CD4-positive, alpha-beta T cell treated with Interleukin-10 for 1 hour (primary cell): ENCODE results near the gene ATP10B.

Source experiments
- DNase-seq: peaks from one replicate; pipeline ENCODE4 v3.0.0-alpha.2; 2020

ATP10B gene

DNA sequence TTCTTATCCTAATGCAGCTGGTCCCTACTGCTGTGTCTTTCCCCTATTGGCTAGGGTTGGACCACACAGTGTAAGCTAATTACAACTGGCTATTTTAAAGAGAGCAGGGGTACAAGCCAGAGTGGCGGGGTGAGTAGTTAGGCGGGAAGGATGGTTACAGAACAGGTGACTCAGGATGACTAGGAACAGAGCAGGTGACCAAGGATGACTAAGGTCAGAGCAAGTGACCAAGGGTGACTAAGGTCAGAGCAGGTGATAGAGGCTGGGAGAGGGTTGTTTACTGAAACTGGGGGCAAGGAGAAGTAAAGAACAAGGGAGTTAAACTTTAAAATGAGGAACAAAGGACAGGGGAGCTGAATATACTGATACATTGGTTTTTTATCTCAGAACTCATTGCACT, 304.9 kb downstream of the ATP10B start:
- DNase-seq = no peak

DNA sequence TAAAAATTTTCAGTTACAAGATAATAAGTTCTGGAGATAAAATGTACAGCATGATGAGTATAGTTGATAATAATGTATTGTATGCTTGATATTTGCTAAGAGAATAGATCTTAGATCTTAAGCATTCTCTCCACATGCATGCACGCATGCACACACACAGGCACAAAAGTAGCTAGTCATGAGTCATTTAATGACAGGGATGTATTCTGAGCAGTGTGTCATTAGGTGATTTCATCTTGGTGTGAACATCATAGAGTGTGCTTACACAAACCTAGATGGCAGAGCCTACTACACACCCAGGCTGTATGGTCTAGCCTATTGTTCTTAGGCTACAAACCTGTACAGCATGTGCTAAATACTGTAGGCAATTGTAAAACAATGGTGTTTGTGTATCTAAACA, 306.2 kb downstream of the ATP10B start:
- no peak for DNase-seq

DNA sequence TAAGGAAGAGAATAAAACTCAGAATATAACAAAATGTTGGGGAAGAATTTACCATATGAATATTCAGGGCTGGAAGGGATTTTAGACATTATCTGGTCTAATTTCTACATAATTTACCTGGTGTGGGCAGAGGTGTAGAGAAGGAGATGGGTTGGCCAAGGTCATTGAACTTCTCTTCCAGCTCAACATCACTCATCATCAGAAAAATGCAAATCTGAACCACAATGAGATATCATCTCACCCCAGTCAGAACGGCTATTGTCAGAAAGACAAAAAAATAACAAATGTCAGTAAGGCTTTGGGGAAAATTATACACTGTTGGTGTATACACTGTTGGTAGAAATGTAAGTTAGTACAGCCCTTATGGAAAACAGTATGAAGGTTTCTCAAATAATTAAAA, 308.6 kb downstream of the ATP10B start:
- no peak for DNase-seq

DNA sequence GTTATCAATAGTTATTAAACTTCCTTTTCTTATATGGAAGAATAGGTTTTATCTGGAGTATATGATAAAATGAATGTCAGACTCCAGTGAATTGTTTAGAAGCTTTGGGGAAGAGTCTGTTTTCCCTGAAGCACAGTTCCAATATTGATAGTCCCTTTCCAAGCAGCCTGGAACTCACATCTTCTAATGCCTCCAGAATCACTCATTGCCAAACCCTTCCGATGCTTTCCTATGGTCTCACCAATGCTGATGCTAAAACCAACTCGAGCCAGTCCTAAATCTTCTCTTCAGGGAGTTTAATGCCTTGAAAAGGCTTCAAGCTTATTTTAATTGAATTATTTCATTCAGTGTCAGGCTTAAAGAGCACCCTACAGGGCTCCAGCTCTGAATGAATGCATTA, 309.2 kb downstream of the ATP10B start:
- DNase-seq = no peak

DNA sequence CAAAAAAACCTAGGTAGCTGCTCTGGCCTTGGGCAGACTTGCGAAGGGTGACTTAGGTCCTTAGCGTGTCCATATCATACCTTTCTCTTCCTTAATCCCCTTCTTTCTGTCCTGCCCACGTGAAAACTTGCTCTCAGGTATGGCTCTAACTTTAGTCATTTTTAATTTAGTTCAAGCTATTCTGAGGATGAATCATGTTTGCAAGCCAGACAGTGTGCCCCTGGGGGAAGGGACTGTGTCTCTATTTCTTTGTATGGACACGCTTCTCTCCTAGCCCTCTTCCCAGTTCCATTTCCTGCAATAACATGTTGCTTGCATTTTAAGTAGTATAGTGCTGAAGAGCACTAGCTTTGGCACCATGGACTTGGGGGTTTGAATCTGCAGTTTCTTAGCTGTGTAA, 309.7 kb downstream of the ATP10B start:
- no peak for DNase-seq

DNA sequence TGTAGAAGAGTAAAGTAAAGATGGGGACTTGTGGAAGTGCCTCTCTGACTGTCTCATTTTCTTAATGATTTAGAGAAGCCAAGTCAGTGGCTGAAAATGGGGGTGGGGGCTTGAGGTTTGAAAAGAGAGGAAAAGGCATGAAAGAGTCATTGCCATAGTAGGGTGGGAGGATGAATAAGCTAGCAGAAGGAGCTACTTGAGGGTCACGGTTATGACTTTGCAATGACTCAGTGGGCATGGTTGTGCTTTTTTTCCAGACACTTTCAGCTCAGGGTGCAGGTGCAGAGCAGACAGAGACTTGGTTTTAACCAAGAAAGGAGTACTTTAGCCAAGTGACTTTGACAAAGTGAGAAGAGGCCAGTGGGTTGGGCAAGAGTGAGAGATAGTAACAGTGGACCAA, 312.6 kb downstream of the ATP10B start:
- DNase-seq = no peak

DNA sequence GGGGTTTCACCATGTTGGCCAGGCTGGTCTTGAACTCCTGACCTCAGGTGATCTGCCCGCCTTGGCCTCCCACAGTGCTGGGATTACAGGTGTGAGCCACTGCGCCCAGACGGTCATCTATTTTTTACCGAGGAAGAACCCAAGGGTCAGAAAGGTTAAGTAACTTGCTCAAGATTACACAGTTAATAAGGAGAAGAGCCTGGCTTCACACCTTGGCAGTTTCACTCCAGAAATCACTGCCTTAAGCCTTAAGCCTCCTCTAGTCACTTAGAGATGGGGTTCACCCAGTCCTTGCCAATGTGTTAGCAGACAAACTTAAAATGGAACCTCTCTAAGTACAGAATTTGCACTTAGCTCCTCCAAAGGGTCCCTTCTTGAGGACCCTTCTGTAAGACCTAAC, 314.1 kb downstream of the ATP10B start:
- DNase-seq = no peak

DNA sequence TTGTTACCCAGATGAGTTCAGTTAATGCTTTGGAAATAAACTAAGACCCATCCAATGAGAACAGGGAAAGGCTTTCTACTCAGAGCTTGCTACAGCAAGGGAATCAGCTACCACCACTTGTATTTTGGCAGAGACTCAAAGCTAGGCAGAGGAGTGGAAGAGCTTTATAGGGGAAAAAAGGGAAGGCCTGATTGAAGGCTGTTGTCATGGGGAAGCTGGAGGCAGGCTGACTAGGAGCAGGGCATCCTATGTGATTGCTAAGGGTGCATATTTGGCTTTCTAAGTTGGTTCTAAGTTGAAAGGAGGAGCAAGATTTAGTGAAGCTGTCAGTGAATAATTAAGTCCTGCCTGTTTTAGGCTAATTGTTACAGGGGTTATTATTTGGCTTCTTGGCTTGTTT, 314.9 kb downstream of the ATP10B start:
- DNase-seq = no peak

DNA sequence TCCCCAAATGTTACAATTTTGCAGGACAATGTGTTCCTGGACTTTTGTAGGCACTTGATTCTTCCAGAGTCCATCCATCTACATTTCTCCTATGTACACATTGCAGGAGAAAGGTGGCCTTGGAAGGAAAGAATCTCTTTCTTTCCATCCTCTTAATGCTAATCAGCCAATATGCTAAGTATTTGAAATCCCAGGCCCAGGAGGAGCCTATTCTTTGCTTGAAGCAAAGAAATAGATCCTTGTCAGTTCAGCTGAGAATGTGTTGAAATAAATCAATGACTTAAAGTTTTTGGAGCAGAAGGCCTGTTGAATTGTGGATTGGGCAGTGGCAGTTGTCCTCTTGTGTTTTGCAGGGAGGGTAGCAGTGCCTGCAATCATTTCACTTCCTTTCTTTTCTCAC, 317.1 kb downstream of the ATP10B start:
- DNase-seq = no peak

DNA sequence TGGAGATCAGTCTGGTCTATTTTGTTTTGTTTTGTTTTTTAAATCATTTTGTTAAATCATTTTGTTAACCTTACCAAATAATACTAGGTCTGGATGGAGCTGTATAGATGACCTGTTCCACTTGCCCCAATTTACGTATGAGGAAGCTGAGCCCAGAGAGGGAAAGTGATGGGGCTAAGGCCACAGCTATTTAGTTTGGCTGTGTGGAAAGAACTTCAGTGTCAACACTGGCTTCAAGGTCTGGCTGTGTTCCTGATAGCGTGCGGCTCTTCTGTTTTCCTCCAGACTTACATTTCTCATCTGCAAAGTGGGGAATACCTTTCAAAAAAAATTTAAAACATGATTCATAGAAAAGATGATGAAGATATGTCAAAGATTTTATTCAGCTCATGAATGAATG, 317.9 kb downstream of the ATP10B start:
- no peak for DNase-seq

DNA sequence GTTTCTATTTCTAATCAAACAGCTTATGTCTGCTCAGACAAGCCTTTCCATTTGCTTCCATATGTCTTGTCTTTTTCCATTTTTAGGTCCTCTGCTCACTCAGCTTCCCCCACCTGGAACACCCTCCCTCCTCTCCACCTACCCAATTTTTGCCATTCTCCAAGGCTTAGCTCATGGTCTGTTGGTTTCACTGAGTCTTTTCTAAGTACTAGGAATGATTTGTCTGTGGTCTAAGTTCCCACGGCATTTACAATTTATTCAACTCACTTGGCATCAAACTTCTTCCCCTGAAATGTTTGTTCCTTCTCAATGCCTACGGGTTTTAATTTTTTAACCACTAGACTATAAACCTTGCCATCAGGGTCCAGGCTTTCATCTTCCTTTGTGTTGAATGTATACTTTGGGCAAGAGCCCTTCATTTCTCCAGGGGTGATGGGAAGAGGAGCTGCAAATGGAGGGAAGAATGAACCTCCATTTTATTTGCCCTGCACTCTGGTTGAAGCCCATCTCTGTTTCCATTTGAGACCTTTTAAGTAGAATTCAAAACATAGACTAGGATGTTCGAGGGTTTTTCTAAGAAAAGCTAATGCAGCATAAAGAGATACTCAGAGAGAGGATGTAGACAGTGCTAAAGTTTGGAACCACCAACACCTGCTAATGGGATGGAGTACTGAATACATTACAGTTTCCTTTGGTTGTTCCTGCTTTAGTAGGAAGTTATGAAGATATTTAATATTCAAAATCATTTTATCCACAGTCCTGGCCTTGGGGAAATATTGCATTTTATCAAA, 326.3 kb downstream of the ATP10B start:
- DNase-seq = no peak

DNA sequence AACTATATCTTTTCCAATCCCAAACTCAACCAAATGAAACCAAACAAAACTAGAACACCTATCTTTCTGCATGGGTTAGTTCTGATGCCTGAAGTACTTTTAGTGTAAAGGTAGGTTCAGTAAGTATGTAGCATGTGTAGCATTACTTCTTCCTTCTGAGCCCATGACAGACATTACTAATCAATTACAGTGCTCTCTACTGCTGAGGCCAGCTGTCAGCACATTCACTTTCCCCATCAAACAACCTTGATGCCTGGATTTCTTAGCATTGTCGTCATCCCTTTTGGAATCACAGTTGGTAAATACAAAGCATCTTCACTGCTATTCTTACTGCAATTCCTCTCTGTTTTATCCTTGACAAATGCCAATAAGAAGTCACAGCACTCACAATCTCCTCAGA, 327.2 kb downstream of the ATP10B start:
- DNase-seq = no peak

DNA sequence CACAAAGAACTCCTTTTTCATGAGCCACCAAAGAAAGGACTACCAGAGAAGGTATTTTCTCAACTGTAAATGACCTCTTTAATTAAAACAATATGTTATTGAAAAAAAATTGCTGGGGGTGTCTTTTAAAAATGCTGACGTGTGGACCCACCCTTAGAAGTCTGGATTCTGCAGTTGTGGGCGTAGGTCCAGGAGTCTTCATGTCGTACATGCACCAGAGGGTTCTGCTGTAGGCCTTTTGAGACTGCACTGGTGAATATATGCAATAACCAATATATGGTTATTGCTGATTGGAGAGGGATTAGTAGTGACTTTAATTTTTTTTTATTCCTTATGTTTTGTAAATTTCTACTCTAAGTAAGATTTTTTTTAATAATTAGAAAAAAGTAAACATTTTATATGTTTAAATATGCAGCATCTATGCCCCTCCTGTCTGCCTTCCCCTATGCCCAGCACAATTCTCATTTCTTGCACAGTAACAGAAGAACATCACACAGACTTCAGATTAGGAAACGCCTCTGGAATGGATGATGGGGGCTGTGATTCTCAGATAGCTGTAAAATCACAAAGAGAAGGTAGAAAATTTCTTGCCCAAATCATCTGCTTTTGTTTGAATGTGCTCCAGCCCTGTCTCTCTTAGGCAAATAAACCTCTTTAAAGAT, 328.4 kb downstream of the ATP10B start:
- DNase-seq = no peak

DNA sequence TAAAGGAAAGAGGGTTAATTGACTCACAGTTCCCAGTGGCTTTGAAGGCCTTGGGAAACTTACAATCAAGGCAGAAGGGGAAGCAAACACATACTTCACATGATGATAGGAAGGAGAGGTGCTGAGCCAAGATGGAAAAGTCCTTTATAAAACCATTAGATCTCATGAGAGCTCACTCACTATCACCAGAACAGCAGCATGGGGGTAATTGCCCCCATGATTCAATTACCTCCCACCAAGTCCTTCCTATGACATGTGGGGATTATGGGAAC, 330.7 kb downstream of the ATP10B start:
- DNase-seq = no peak

DNA sequence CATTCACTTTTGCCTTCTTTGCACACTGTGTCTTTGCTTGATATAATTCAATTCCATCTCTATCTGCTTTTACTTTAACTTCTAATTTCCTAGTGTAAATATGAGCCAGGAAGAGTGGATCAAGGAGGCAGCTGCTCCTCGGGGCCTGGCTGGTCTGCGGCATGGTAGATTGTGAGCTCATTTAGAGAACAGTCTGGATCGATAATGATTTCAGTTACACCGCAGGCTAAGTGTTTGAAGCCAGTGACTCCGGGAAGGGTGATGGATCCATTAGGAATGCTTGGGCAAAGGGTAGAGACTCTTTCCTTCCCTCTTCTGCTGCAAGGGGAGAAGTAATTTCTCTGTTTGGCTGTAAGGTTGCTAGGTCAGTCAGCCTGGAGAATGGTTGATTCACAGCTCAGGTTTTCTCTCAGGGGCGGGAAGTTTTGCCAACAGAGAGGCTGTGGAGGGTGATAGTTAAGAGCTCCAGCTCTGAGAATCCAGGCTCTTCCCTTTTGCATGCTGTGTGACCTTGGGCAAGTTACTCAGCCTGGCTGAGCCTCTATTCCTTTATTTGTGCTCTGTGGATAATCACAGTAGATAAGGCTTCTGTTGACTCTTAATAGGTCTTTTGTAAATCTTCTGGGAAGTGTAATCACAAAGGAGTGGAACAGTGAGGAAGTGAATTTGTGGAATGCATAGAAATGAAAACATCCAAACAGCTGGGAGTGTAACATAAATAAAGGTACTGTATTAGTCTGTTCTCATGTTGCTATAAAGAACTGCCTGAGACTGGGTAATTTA, 331.2 kb downstream of the ATP10B start:
- no peak for DNase-seq

DNA sequence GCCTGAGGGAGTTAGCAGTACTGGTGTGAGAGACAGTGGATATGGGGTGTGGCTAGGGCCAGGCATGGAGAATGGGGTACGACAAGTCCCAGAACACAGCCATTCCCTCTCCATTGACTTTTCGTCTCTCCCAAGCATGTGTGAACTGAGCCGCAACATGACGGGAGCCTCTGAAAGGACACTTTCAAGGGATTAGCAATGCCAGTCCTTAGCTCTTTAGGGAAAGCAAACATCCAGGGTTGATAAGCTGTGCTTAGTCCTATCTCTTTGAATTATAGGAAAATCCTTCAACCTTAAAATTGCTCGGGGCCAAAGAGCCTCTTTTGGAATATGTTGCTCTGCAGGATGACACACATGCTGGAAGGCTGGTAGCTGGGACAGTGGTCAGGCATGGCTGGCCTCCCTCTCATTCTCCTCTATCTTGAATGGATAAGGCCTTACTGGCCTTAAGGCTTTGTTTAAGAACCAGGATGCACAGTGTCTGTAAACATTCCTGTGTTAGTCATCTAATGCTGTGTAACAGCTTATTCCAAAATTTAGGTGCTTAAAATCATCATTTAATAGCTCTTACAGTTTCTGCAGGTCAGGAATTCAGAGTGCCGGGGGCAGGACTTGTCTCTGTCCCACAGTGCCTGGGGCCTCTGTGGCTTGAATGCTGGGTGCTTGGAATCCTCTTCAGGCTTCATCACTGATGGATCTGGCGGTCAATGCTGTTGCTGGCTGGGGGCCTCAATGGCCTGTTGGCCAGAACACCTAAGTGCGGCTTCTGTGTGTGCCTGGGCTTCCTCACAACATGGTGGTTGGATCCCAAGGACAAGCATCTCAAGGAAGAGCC, 335.1 kb downstream of the ATP10B start:
- no peak for DNase-seq

DNA sequence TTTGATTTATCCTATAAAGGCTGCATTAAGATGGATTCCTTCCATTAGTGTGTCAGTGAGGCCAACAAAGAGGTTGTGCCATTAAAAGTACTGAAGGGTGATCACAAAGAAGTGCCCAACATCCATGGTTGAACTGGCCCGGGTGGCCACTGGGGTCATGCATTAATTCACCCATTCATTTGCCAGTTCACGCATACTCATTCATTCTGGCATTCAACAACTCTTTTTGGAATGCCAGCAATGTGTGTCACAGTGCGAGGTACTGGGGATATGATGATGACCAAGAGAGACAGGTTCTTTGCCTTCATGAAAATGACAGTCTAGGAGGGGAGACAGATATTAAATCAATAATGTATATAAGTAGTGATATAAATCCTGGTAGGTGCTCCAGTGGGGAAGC, 337.1 kb downstream of the ATP10B start:
- DNase-seq = no peak

DNA sequence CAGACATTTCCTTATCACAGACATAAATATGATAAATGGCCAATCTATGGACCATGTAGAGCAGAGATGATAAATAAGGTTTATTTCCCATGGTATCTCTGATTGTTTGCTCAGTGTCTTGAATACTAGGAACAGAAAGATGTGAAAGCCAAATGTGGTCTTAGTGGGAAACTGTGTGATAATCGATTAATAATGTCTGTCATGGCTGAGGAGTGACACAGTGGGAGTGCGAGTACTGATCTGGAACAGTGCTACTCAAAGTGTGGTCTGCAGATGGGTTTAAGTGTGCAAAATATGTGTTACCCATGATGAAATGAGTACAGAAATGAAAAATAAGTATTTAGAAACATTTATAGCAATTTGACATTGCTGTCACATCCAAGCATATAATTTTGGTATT, 337.8 kb downstream of the ATP10B start:
- DNase-seq = no peak

DNA sequence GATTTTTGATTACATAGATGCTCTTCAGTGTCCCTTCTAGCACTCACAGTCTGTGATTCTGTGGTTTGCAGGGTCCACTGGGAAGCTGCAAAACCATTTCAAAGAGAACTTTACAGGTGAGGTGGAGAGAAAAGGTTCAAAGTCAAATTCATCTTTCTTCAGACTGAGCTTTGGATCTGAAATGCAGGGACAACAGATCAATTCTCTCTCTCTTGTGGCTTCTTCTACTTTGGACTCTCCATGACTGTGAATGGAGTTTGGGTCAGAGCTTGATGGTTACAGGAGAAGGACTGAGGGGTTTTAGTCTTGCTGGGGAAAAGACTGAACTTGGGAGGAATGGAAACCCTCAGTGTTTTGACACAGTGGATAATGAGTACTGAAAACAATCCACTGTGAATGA, 338.5 kb downstream of the ATP10B start:
- no peak for DNase-seq
